Measurements from ENCODE around the gene CLDN15. TPM values are rescaled to one million over a fixed set of nuclear protein-coding genes. Genes with fewer than 3 reads are reported as not detected.

CLDN15 gene
- total RNA-seq, 2 experiments from 2014 or later = 12.6 to 15.2 TPM

DNA sequence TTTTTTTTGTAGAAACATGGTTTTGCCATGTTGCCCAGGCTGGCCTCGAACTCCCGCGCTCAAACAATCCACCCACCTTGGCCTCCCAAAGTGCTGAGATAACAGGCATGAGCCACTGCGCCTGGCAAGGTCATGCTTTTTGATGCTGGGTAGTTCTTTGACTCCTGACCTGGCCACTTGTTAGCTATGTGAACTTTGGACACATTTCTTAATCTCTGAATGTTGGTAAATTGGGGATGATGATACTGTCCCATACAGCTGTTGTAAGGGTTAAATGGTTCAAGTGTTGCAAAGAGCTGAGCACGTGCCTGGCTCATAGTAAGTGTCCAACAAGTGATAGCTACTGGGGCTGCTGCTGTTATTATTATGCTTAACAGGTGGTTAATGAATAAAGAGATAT, 17.3 kb downstream of the CLDN15 start:
- ATAC-seq (ENCODE audit: poor library complexity) (no peak), DNase-seq (no peak)
- no peak overlapping the region for H3K27ac ChIP-seq (ENCODE audit: low read depth in 1 of 2, low read length in 2 of 2)
- Mint-ChIP-seq H3K27me3 (no peaks in the 10 kb centered on the region), H3K4me3 (peak overlapping the region; percentile 57), H3K36me3 (ENCODE audit: low read depth) (peaks cover 61% of the 10 kb centered on the region), H3K4me1 (ENCODE audit: low read depth) (peaks cover 38% of the 10 kb centered on the region), H3K9me3 (no peaks in the 10 kb centered on the region), H3K27ac (no peak overlapping the region)
- H3K9me3 ChIP-seq (ENCODE audit: control insufficient read depth in 1 of 2, insufficient read depth in 1 of 2, low read length in 2 of 2) = no peaks in the 10 kb centered on the region
- peaks cover 36% of the 10 kb centered on the region for H3K36me3 ChIP-seq (ENCODE audit: insufficient read depth, low read length)
- POLR2A ChIA-PET = interaction anchor here (1.1 kb wide), 1 partner anchor 24 kb away, joined by 6 read pairs; no protein-coding TSS in a partner anchor
- intact Hi-C loops (cut with DNase I, micrococcal nuclease) = no loop called here
- CTCF ChIA-PET = interaction anchor here (1.3 kb wide), 1 partner anchor 24 kb away, joined by 5 read pairs; no protein-coding TSS in a partner anchor
- no peak overlapping the region for H3K4me3 ChIP-seq (ENCODE audit: low read length)
- H3K27me3 ChIP-seq (ENCODE audit: control insufficient read depth in 1 of 2, insufficient read depth in 2 of 2, low read length in 2 of 2) = no peaks in the 10 kb centered on the region
- H3K4me1 ChIP-seq (ENCODE audit: insufficient read depth, low read length) = peaks cover 47% of the 10 kb centered on the region
- TF ChIP-seq, protein P1, sequence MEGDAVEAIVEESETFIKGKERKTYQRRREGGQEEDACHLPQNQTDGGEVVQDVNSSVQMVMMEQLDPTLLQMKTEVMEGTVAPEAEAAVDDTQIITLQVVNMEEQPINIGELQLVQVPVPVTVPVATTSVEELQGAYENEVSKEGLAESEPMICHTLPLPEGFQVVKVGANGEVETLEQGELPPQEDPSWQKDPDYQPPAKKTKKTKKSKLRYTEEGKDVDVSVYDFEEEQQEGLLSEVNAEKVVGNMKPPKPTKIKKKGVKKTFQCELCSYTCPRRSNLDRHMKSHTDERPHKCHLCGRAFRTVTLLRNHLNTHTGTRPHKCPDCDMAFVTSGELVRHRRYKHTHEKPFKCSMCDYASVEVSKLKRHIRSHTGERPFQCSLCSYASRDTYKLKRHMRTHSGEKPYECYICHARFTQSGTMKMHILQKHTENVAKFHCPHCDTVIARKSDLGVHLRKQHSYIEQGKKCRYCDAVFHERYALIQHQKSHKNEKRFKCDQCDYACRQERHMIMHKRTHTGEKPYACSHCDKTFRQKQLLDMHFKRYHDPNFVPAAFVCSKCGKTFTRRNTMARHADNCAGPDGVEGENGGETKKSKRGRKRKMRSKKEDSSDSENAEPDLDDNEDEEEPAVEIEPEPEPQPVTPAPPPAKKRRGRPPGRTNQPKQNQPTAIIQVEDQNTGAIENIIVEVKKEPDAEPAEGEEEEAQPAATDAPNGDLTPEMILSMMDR (IDR thresholded peaks at IDR 0.05) = no peak

DNA sequence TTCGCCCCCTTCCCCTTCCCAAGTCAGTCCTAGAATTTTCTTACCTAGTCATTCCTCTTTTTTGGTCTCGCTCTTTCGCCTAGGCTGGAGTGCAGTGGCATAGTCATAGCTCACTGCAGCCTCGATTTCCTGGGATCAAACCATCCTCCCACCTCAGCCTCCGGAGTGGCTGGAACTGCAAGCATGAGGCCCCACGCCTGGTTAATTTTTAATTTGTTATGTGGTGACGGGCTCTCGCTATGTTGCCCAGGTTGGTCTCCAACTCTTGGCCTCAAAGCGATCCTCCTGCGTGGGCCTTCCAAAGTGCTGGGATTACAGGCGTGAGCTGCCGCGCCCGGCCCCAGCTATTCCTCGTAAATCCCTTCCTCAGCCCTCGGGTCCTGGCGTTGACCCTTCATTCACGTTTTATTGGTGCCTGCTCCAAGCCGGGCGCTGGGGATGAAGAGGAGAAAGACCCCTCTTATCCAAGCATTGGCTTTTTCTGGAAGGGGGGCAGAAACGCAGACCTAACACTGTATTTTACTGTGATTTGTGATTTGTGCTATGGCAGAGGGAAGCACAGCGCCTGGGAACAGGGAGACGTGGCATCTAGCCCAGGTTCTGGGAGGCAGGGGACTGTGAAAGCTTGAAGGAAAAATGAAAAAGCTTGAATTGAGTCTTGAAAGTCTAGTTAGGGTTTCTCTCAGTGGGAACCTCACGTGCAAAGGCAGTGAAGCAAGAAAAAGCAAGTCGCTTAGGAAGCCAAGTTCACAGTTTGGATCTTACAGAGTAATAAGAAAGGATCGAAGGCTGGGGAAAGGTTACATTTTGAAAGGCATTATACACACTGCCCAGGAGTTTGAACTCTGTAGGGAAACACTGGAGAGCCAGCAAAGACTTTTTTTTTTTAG, 19.1 kb downstream of the CLDN15 start:
- Histone ChIP-seq H3K4me1 (ENCODE audit: insufficient read depth, low read length) (peaks cover 47% of the 10 kb centered on the region), H3K36me3 (ENCODE audit: insufficient read depth, low read length) (peaks cover 30% of the 10 kb centered on the region), H3K4me3 (ENCODE audit: low read length) (peak overlapping the region; percentile 83), H3K27ac (ENCODE audit: low read depth in 1 of 2, low read length in 2 of 2) (peak overlapping the region; percentile 35 to 69), H3K27me3 (ENCODE audit: control insufficient read depth in 1 of 2, insufficient read depth in 2 of 2, low read length in 2 of 2) (no peaks in the 10 kb centered on the region), H3K9me3 (ENCODE audit: control insufficient read depth in 1 of 2, insufficient read depth in 1 of 2, low read length in 2 of 2) (no peaks in the 10 kb centered on the region)
- Mint-ChIP-seq H3K9me3 (no peaks in the 10 kb centered on the region), H3K4me3 (peak overlapping the region; percentile 95), H3K27me3 (no peaks in the 10 kb centered on the region), H3K27ac (peak overlapping the region; percentile 87), H3K36me3 (ENCODE audit: low read depth) (peaks cover 50% of the 10 kb centered on the region), H3K4me1 (ENCODE audit: low read depth) (peaks cover 38% of the 10 kb centered on the region)
- ChIA-PET POLR2A (interaction anchor here (0.7 to 3.3 kb wide), 24 partner anchors 9 to 1719 kb away, joined by 3 to 55 read pairs (median 4); partner anchors contain the start of genes CLDN15, FIS1, IFT22 and MOSPD3), CTCF (interaction anchor here (0.6 to 3.0 kb wide), 6 partner anchors 26 to 76 kb away, joined by 3 to 39 read pairs (median 3); partner anchors contain the start of gene FIS1)
- TF ChIP-seq, protein P1 (IDR thresholded peaks at IDR 0.05) = no peak
- DNase-seq = no peak
- intact Hi-C loops (cut with DNase I, micrococcal nuclease) = loop anchor here (1.0 to 10.0 kb wide), 4 partner anchors 26 to 324 kb away; partner anchors contain the start of gene ACHE (in 1 of the 2)
- peak; percentile 8 for ATAC-seq (ENCODE audit: poor library complexity)

DNA sequence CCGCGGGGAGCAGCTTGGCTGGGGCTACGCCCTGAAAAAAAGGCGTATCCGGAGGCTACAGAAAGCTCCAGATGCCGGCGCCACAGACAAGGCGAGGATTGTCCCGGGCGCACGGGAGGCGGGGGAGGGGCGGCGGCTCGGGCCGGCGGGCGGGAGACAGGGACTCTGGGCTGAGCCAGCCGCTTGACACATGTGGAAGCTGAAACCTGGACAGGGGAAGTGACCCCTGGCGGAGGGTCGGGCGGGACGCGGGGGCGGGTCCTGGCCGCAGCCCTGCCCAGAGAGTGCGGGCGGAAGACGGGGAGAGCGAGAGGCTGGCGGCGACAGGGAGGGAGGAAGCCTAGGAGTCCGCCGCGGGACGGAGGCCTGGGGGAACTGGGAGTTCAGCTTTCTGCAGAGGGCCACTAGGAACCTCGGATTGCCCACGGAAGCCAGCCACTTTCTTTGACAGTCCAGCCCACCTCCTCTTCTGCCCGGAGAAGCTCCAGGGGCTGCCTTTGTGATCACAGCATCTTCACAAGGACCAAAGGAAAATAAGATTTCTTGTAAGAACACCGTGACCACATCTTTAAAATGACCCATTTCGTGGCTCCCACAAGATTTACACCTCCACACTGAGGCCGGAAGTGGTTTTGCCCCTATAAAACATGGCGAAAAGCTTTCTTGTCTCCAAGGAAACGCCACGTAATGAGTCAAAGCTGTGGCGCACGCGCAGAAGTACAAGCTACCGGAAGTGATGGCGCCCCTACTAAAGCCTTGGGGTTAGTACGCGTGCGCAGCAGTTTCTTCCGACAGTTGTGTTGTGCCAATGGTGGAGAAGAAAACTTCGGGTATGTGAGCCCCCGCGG, 20.0 kb downstream of the CLDN15 start, which contains the start of the genes PLOD3 and ZNHIT1:
Gene PLOD3, minus strand, starts transcription at position 194 of the 848 bp plus-strand sequence. CDS start 307 bp downstream, outside the sequence.
Gene ZNHIT1, plus strand, starts transcription at position 778 of the 848 bp plus-strand sequence. Its CDS starts 31 bp downstream, at position 809.
- Mint-ChIP-seq H3K36me3 (ENCODE audit: low read depth) (peaks cover 41% of the 10 kb centered on the region), H3K4me3 (peak within 1 kb of the TSS; percentile 95), H3K4me1 (ENCODE audit: low read depth) (peaks cover 38% of the 10 kb centered on the region), H3K9me3 (no peaks in the 10 kb centered on the region), H3K27me3 (no peaks in the 10 kb centered on the region), H3K27ac (peak within 1 kb of the TSS; percentile 87)
- H3K27ac ChIP-seq (ENCODE audit: low read depth in 1 of 2, low read length in 2 of 2) = peak within 1 kb of the TSS; percentile 69 to 90
- peak; percentile 90 to 99 (median 96) for DNase-seq
- H3K27me3 ChIP-seq (ENCODE audit: control insufficient read depth in 1 of 2, insufficient read depth in 2 of 2, low read length in 2 of 2) = no peaks in the 10 kb centered on the region
- H3K4me3 ChIP-seq (ENCODE audit: low read length) = peak within 1 kb of the TSS; percentile 83
- TF ChIP-seq, protein P1 (IDR thresholded peaks at IDR 0.05) = no peak
- POLR2A ChIA-PET = interaction anchor here (0.7 to 3.3 kb wide), 24 partner anchors 9 to 1718 kb away, joined by 3 to 55 read pairs (median 4); partner anchors contain the start of genes CLDN15, FIS1, IFT22 and MOSPD3
- peaks cover 29% of the 10 kb centered on the region for H3K36me3 ChIP-seq (ENCODE audit: insufficient read depth, low read length)
- peaks cover 47% of the 10 kb centered on the region for H3K4me1 ChIP-seq (ENCODE audit: insufficient read depth, low read length)
- H3K9me3 ChIP-seq (ENCODE audit: control insufficient read depth in 1 of 2, insufficient read depth in 1 of 2, low read length in 2 of 2) = no peaks in the 10 kb centered on the region
- intact Hi-C loops (cut with DNase I, micrococcal nuclease) = loop anchor here (1.0 to 10.0 kb wide), 5 partner anchors 27 to 323 kb away; partner anchors contain the start of genes ACHE (in 1 of the 2) and AP1S1 (in 1 of the 2)
- CTCF ChIA-PET = interaction anchor here (0.6 to 3.0 kb wide), 7 partner anchors 18 to 76 kb away, joined by 3 to 39 read pairs (median 3); partner anchors contain the start of gene FIS1
- ATAC-seq (ENCODE audit: poor library complexity) = peak; percentile 81

Measured in CD4-positive, alpha-beta T cell (primary cell).